NB4 (cell line): Measurements from ENCODE around the gene LINC00632.

Source experiments
- POLR2A ChIP-seq: IDR thresholded peaks from 2 replicates; pipeline ENCODE4 v1.6.1; 2011; ENCODE audit warnings: mild to moderate bottlenecking; ENCODE audit not compliant: insufficient read length; ENCODE audit errors: extremely low read depth
- TF ChIP-seq, protein P1 (sequence below): IDR thresholded peaks from 2 replicates; pipeline ENCODE4 v1.6.1; 2011; ENCODE audit warnings: low read depth, low read length
- TF ChIP-seq, protein P2 (sequence below): IDR thresholded peaks from one replicate; pipeline ENCODE4 v1.5.1; 2012; ENCODE audit warnings: low read depth, low read length

DNA sequence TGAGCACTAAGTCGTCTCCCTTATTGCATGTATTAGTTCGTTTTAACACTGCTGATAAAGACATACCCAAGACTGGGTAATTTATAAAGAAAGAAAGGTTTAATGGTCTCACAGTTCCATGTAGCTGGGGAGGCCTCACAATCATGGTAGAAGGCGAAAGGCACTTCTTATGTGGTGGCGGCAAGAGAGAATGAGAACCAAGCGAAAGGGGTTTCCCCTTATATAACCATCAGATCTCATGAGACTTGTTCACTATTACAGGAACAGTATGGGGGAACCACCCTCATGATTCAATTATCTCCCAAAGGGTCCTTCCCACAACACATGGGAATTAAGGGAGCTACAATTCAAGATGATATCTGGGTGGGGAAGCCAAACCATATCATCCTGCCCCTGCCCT lies 85.1 kb downstream of the LINC00632 start:
- TF ChIP-seq, protein P1, sequence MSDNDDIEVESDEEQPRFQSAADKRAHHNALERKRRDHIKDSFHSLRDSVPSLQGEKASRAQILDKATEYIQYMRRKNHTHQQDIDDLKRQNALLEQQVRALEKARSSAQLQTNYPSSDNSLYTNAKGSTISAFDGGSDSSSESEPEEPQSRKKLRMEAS, result no peak
- TF ChIP-seq, protein P2, sequence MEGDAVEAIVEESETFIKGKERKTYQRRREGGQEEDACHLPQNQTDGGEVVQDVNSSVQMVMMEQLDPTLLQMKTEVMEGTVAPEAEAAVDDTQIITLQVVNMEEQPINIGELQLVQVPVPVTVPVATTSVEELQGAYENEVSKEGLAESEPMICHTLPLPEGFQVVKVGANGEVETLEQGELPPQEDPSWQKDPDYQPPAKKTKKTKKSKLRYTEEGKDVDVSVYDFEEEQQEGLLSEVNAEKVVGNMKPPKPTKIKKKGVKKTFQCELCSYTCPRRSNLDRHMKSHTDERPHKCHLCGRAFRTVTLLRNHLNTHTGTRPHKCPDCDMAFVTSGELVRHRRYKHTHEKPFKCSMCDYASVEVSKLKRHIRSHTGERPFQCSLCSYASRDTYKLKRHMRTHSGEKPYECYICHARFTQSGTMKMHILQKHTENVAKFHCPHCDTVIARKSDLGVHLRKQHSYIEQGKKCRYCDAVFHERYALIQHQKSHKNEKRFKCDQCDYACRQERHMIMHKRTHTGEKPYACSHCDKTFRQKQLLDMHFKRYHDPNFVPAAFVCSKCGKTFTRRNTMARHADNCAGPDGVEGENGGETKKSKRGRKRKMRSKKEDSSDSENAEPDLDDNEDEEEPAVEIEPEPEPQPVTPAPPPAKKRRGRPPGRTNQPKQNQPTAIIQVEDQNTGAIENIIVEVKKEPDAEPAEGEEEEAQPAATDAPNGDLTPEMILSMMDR, result no peak
- TF ChIP-seq POLR2A, result no peak
